Suppressor macrophage treated with lipopolysaccharide for 4 hours (primary cell): ENCODE measurements around the gene LRRC56.

ENCODE experiments used
- DNase-seq: peaks from one replicate; pipeline ENCODE4 v3.0.0-alpha.2; 2020

Gene LRRC56

GRCh38 chr11:536841-537621, at the start of gene LRRC56:
TSS of gene LRRC56 (plus strand) at chr11:537527. CDS start at chr11:540685, 3,158 bp downstream.
- DNase-seq = peak; percentile 76

DNA sequence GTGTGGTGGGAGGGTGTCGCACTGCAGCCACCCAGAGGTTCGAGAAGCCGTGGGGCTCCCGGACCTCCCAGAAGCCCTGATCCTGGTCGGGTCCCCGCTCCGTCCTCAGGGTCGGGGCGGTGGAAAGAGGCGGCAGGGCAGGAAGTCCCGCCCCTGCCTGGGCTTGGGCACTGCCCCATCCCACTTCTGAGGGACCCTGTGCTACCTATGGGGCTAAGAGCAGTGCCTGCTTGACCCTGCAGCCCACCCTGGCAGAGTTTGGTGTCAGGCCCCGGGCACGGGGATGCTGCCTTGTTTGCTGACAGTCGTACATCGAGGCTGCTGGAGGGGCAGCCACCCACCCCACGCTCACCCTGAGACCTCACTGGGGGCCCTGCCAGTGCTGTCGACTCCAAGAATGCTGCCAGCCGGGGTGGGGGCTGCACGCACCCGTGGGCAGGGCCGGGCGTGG, 49.7 kb upstream of the LRRC56 start:
- DNase-seq = no peak

DNA sequence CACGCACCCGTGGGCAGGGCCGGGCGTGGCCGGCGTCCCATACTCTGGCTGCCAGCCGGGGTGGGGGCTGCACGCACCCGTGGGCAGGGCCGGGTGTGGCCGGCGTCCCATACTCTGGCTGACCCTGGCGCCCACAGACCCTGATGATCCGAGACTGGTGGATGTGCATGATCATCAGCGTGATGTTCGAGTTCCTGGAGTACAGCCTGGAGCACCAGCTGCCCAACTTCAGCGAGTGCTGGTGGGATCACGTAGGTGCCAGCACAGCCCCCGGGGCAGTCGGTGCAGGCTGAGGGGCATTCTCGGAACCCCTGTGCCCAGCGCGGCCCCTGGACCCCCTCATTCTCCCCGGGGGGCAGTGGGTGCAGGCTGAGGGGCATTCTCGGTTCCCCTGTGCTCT, 49.3 kb upstream of the LRRC56 start:
- no peak for DNase-seq

- DNase-seq = no peak
Measured at GRCh38 chr11:488579-488978, 48.7 kb upstream of the LRRC56 start.

DNA sequence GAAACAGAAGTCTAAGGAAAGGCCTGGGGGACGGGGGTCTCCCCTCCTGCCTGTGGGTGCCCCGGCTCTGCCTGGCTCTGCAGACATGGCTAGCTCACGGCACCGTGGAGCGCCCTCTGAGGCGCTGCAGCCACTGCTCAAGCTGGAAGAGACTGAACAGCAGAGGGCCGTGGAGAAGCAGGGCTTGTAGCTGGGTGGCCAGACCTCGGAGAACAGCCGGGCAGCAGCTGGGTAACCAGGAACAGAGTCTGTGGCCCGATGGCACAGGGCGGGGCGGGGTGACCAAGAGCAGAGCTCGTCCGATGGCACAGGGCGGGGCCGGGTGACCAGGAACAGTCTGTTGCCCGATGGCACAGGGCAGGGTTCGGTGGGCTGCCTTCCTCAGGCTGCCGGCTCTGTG, 48.3 kb upstream of the LRRC56 start:
- no peak for DNase-seq

GRCh38 chr11:489610-490185, 47.6 kb upstream of the LRRC56 start:
- no peak for DNase-seq

- DNase-seq = no peak
Measured at GRCh38 chr11:490186-490929, 47.0 kb upstream of the LRRC56 start.

DNA sequence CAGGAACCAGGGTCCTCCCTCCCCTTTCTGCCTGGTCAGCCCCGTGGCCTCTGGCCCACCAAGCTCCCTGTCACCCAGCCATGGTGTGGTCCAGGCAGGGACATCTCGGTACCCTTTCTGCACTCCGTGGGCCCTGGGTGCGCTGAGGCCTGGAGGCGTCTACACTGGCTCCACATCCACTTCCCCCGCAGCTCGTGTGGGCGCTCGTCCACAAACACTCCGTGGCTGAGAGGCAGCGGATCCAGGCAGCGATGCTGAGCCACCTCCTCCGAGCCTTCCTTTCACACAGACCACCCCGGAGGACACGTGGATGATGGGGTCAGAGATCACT, 46.4 kb upstream of the LRRC56 start:
- no peak for DNase-seq

GRCh38 chr11:491358-491757, 46.0 kb upstream of the LRRC56 start:
- DNase-seq = no peak

DNA sequence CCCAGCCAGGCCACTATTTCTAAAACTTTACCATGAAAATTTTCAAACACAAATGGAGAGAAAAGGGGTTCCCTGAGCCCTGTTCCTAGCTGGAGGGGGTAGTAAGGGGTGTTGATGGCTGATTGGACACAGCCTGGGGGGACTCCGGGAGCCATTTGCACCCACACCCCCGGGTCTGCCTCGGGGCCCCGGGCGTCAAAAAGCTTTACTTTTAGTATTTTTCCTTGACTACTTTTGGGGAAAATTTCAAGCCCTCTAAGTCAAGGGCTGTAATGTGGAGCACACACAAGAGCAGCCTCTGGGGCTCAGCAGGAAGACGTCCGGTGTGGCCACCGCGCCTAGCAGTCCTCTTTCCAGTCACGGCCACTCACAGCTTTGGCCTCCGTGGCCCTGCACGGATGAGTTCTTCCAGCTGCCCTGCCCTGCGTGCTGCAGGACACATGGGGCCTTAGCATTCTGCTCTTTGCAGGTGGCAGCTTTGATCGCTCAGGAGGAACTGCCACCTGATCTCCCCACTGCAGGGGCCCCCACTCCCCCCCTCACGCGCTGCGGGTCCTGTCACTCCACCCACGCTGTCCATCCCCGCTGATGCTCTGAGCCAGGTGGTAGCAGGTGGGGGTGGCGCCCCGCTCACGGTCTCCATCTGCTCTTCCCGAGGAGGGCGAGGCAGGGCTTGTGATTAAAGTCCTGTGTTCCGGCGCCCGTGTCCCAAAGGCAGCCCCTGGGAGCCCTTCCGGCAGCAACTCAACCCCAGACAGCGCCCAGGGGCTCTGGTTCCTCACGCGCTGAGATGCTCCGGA, 44.7 kb upstream of the LRRC56 start:
- no peak for DNase-seq

DNA sequence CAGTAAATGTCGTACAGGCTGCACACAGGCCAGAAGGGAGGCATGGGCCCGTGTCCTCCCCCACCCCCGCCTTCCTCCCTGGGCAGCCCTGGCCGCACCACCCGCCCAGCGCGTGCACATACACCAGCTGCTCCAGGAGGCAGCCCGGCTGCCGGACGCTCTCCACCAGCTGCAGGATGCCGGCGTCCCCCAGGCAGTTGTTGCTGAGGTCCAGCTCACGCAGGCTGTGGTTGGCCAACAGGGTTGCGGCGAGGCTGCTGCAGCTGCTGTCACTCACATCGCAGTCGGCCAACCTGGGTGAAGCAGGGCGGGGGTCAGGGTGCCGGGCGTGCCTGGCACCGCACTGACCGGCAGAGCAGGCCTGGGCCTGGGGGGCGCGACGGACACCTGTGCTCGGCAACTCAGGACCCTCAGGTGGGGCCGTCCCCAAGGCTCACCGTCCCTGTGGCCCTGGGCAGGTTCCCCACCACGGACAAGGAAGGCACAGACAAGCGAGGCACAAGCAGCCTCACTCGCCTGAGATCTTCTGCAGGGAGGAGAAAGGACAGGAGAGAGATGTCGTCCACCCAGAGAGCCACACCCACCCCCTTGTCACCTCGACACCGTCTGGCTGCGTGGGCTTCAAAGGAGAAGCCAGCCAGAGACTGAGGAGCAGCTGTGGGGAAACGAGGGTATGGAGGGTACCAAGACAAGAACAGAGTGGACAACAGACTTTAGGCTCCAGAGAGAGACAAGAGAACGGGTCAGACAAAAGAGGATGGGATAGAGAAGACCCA, 42.4 kb upstream of the LRRC56 start:
- DNase-seq = no peak

- no peak for DNase-seq
Measured at GRCh38 chr11:495537-495931, 41.8 kb upstream of the LRRC56 start.

DNA sequence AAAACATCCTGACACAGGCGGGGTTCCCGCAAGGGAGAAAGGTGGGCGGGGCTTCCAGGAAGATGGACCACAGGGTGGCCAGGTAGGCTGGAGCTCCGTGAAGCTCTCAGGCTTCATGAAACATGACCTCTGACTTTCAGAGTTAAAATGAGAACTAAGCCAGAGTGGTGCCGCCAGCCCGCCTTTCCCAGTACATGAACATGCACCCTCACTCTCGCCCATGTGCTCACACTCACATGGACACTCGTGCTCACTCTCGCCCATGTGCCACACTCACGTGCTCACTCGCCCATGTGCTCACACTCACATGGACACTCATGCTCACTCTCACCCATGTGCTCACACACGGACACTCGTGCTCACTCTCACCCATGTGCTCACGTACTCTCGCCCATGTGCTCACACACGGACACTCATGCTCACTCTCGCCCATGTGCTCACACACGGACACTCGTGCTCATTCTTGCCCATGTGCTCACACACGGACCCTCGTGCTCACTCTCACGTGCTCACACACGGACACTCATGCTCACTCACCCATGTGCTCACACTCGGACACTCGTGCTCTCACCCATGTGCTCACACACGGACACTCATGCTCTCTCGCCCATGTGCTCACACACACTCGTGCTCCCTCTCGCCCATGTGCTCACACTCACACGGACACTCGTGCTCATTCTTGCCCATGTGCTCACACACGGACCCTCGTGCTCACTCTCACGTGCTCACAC, 40.3 kb upstream of the LRRC56 start:
- no peak for DNase-seq

DNA sequence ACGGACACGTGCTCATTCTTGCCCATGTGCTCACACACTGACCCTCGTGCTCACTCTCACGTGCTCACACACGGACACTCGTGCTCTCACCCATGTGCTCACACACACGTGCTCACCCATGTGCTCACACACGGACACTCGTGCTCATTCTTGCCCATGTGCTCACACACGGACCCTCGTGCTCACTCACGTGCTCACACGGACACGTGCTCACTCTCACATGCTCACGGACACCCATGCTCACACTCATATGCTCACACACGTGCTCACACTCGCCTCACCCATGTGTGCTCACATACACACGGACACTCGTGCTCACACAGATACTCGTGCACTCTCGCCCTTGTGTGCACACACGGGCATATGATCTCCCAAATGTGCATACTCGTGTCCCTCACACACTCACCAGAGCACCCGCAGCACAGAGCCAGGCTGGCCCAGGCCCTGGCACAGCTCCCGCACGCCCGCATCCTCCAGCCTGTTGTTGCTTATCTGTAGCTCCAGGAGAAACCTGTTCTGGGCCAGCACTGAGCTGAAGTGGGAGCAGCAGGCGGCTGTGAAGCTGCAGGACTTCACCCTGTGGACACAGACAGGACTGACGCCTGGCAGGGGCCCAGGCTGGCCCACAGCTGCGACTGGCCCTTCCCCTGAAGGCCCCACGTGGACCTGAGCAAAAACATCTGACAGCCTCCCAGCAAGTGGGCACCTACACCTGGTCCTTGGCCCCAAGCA, 39.6 kb upstream of the LRRC56 start:
- DNase-seq = no peak

GRCh38 chr11:498297-499181, 38.8 kb upstream of the LRRC56 start:
- DNase-seq = no peak

GRCh38 chr11:499201-500076, 37.9 kb upstream of the LRRC56 start:
- DNase-seq = no peak

DNA sequence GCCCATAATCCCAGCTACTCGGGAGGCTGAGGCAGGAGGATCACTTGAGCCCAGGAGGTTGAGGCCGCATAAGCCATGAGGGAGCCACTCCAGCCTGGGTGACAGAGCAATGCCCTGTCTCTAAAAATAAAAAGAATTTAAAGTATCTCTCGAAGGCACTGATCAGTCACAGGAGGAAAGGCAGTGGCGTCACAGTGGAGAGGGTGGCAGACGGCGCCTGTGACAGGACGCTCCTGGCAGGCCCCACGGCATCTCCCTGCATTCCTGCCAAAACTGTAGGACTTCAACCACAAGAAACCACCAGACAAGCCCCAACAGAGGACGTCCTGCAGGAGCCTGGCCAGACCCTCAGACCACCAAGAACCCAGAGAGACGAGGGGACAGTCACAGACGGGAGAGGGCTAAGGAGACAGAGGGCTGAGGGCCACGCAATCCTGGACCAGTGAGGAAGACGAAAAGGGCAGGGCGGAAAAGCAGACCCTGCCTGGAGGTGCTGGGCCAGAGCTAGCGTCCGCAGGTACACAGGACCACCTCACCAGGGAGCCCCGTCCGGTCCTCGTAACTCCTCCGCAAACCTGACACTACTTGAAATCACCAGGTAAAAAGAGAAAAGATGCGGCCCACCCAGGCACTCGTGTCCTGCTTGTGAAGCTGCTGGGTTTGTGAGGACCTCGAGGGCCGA, 36.2 kb upstream of the LRRC56 start:
- no peak for DNase-seq

DNA sequence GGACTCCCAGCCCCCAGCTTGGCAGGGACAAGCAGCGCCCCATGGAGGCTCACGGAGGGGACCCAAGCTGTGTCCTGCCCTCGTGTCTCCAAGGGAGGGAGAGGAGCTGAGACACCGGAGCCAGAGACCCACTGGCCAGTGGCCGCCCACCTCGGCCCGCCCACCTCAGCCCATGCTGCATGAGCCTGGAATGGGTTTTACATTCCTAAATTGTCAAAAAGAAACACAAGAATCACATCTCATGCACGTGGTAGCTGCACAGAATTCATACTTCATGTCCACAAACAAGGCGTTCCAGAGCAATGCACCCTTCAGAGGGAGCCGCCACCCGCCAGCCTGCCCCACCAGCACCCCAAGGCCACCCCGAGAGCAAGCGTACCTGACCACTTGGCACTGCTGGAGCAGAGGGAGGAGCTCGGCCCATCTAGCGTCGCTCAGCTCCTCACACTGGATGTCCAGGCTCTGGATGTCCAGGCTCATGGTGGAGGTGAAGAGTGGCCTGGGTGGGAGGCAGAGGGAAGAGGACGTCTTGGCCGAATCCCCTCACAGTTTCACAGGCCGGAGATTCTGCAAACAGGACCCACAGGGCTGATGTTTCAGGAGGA, 35.5 kb upstream of the LRRC56 start:
- DNase-seq = no peak
